Stimulated activated CD4-positive, alpha-beta T cell treated with anti-CD3 and anti-CD28 coated beads, Interleukin-12 subunit alpha, Interleukin-12 subunit beta, amount 100 ng/mL, for 24 hours (primary cell): ENCODE measurements around the gene C12orf60.

ENCODE experiments used
- DNase-seq, 2 experiments: peaks; one replicate each; pipeline ENCODE4 v3.0.0-alpha.2; 2020; ENCODE audit warnings: low read depth in 2 of 2

Gene C12orf60

GRCh38 chr12:14873440-14874185 is 70.1 kb downstream of the C12orf60 start:
- no peak for DNase-seq
